GM18502 (cell line): ENCODE data around the gene FGF9.

Source experiments
- ATAC-seq: cut with Tn5 transposase; IDR thresholded peaks from one replicate; pipeline ENCODE4 v1.9.1; 2021; ENCODE audit warnings: mild to moderate bottlenecking; ENCODE audit not compliant: unreplicated experiment, poor library complexity

The FGF9 gene

GRCh38 chr13:21748166-21748565, 77.3 kb downstream of the FGF9 start:
- no peak for ATAC-seq

- ATAC-seq = no peak
Observed at GRCh38 chr13:21749410-21749809, 78.5 kb downstream of the FGF9 start.

- ATAC-seq = no peak
Observed at GRCh38 chr13:21752501-21752900, 81.6 kb downstream of the FGF9 start.

GRCh38 chr13:21753117-21753729, 82.3 kb downstream of the FGF9 start:
- ATAC-seq = no peak
